HCT116 (cell line): ENCODE results near the gene PFKFB3. TPM values are rescaled to one million over a fixed set of nuclear protein-coding genes. Genes with fewer than 3 reads are reported as not detected.

Source experiments
- total RNA-seq: library from RNA; stranded (reverse); gene quantifications from one replicate; pipeline ENCODE4 v1.2.1, GENCODE V29; 2021; ENCODE audit not compliant: unreplicated experiment

Gene PFKFB3
- total RNA-seq, 1 experiment from 2014 or later, result 50.8 TPM

Other genes with a start within 250 kb of the PFKFB3 start
- gene IL15RA, start 225.4 kb upstream of the PFKFB3 start, total RNA-seq, result 10.5 TPM
- 0.59 TPM for gene IL2RA, start 140.6 kb upstream of the PFKFB3 start, total RNA-seq
- gene RBM17, start 113.9 kb upstream of the PFKFB3 start, total RNA-seq, result 129 TPM